NCI-H1436 (cell line): ENCODE results near the gene ADI1.
"Not testable (repeated sequence)": the region's sequence is repeated elsewhere in the genome, so short reads cannot be mapped to it uniquely, and the experiment has no call there.

Experiments
- DNase-seq: peaks from one replicate; lab custom pipeline; 2025; lab: John Stamatoyannopoulos, UW

ADI1 gene

DNA sequence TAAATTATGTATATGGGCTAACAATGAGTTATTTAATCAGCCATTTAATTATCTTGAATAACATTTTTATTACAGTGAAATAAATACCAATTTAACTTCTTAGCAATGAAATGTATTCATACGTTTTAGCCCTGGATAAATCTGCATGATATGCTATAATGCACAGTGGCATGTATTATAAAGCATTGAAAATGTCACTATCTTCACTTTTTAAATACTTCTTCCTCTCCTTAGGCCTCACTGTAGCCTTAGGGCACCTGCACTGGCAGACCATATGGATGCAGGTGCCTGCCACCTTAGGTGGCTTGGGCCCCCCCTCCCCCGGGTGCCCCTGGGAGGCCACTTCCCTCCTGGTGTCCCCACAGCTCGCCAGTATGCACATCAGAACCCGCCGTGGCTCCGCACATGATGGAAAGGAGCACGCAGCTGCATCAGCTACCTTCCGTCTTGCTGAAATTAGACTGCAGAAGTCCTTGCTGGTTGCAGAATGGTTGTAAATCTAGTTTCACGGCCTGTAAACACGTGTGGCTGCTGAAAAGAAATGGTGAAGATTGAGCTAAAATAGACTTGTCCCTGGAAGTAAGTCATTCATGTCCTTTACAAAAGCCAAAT, 56.7 kb downstream of the ADI1 start:
- no peak for DNase-seq

DNA sequence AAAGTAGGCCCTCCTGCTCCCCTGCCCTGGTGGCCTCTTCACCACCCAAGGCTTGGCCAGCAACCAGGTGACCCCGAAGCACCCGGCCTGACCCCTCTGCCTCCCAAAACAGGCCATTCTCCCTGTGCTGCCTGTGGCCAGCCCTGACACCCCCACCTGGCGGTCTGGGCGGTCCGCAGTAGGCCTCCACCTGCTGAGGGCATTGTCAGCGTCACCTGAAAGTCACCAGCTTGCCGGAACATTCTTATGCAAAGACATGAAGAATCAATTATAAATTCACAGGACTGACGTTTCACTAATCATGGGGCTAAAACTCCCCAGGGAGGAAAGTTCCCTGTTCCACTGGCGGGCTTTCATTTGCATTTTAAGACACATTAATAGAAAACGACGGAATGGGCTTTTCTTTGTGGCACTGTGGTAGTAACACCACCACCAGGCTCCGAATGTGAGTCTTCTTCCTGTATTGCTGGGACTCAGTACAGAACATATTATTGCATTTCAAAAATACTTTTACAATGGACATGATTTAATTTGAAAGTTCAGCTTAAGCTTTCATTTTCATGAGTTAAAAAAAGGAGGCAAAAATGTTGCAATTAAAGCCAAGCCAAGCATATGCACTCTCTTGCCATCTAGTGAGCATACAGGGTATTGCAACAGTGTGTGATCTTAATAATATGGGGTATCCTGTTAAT, 57.4 kb downstream of the ADI1 start:
- DNase-seq: peak; percentile 40

- no peak for DNase-seq
These were observed 58.2 kb downstream of the ADI1 start for GRCh38 chr2:3460831-3461800.

- DNase-seq: no peak
These were observed 59.2 kb downstream of the ADI1 start for GRCh38 chr2:3460156-3460555.

DNA sequence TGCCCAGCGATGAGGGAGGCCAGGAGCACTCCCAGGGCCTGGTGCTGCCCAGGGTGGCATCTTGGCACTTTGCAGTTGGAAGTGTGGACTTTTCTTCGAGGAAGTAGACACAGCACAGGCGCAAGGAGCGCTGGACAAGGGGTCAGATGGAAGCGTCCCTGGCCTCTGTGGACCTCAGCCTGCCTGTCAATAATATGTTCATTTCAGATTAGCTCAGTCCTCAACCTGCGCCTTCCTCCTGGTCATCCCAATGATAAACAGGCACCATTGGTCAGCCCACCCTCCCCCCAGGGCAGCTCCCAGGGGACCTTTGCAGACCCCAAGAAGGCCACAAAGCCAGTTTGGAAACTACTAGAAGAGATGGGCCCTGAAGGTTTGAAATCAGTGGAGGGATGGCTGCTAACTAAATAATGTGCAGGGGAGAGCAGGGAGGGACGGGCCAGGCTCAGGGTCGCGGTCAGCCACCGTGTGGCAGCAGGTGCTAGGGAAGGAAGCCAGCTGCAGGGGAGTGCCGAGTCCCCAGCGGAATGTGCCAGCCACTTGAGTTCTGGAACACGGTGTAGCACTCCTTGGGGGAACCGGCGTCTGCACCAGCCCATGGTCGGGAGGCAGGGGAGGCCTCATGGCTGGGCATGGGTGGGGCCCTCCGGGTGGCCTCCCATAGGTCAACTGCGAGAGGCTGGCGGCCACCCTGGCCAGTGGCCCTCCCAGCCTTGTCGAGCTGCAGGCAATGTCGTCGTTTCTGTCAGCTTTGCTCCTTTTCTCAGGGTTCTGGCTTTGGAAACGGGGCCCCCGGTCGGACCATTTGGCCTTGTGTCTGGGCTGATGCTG, 59.9 kb downstream of the ADI1 start:
- no peak for DNase-seq

DNA sequence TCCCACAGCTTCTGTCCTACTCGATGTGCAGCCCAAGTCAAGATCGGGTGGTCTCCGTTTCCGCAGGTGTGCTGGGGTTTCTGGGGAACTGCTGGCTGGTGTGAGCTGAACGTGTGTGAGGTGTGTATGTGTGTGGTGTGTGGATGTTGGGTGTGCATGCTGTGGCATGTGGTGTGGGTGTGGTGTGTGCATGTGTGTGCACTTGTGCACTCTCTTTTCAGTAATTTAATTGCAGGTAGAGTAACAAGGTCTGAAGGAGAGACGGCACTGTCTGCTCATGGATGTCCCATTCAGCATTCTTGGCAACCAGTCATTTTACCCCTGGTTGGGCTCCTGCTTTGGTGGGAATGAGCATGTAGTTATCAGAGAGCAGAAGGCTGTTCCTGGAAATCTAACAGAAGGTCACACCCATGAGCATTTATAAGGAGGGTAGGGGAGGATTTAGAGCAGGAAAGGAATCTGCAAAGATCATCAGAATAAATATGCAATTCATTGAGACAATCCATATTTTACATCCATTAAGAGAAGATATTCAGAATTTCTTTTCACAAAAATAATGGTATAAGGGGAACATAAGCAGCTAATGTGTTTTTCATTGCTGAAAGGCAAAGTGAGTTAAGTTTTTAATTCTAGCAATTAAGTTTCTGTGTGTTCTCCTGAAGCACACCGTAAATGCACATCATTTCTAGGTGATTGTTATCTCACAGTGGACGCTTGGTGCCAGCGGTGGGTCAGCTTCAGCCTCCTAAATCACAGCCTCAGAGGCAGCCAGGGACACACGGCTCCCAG, 60.7 kb downstream of the ADI1 start:
- DNase-seq: no peak

DNA sequence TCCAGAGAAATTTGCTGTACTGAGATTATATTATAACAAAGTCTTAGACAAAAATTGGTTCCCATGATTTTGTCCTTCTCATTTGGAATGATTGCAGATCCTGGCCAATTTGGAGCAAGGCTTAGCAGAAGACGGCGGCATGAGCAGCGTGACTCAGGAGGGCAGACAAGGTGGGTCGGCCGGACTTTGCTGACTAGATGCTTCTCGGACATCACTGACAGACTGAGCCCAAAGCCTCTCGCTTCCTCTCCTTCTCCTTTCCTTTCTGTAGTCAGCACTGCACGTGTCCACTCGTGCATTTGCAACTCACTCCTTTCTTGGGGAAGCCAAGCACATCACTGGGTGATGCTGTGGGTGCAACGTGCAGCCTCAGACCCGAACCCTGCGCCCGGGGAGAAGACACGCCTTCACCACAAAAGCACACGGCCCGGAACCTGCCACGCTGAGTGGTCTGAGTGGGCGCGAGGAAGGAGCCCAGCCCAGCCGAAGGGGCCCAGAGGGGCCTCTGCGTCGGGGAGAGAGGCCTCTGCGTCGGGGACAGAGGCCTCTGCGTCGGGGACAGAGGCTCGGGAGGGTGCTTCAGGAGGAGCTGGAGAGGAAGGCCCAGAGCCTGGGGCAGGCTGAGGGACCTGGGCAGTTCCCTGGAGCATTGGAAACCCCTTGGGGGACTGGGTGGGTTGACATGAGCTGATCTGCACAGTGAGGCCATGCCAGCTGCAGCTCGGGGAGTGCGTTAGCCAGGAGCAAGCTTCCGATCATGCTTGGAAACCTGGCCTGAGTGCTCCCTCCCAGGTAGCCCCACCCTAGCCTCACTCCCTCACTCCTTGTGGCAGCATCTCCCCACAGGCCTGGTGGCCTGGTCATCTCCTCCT, 61.6 kb downstream of the ADI1 start:
- DNase-seq: no peak

- DNase-seq: no peak
These were observed 63.2 kb downstream of the ADI1 start for GRCh38 chr2:3456125-3456524.

DNA sequence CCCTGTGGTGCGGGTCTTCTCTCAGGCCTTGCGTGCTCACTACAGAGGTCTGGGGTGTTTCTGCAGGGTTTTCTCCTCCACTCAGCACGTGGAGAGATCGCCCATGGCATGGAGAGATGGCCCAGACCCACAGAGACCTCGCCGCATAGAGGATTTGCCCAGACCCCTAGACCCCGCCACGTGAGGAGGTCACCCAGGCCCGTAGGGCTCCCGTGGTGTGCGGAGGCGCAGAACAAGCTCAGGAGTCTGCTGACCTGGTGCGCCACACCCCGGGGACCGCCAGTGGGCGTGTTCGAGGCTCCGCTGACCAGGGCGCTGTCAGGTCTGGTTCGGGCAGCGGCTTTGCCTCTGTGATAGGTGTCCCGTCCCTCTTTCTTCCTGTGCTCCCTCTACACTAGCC, 64.5 kb downstream of the ADI1 start:
- no peak for DNase-seq

- not testable (repeated sequence) for DNase-seq
These were observed 65.3 kb downstream of the ADI1 start for GRCh38 chr2:3454005-3454404.

- no peak for DNase-seq
These were observed 65.9 kb downstream of the ADI1 start for GRCh38 chr2:3453190-3453999.

- DNase-seq: no peak
These were observed 67.2 kb downstream of the ADI1 start for GRCh38 chr2:3451926-3452671.

- no peak for DNase-seq
These were observed 68.2 kb downstream of the ADI1 start for GRCh38 chr2:3451169-3451568.

GRCh38 chr2:3450385-3451010, 68.8 kb downstream of the ADI1 start:
- no peak for DNase-seq

GRCh38 chr2:3449936-3450335, 69.4 kb downstream of the ADI1 start:
- DNase-seq: no peak

GRCh38 chr2:3449086-3449485, 70.2 kb downstream of the ADI1 start:
- no peak for DNase-seq

DNA sequence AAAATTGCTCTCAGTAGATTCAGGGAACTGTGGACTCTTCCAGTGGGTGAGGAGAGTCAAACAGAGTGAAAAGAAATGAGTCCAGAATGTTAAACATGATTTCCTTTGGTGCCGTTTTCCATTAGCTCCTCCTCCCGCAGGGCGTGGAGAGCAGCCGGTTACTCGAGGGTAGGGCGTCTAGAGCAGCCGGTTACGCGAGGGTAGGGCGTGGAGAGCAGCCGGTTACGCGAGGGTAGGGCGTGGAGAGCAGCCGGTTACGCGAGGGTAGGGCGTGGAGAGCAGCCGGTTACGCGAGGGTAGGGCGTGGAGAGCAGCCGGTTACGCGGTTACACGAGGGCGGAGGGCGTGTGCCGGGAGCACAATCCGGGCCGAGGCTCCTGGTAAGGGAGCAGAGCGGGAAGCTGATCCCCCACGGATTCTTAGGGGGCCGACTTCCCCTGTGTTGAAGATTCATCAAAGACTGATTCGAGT, 70.9 kb downstream of the ADI1 start:
- DNase-seq: not testable (repeated sequence)

- DNase-seq: no peak
These were observed 71.5 kb downstream of the ADI1 start for GRCh38 chr2:3447789-3448317.
